ENCODE data around the gene CALML5.

Gene CALML5

GRCh38 chr10:5498791-5499492, 428 bp downstream of the CALML5 start:
- no peak for DNase-seq

DNA sequence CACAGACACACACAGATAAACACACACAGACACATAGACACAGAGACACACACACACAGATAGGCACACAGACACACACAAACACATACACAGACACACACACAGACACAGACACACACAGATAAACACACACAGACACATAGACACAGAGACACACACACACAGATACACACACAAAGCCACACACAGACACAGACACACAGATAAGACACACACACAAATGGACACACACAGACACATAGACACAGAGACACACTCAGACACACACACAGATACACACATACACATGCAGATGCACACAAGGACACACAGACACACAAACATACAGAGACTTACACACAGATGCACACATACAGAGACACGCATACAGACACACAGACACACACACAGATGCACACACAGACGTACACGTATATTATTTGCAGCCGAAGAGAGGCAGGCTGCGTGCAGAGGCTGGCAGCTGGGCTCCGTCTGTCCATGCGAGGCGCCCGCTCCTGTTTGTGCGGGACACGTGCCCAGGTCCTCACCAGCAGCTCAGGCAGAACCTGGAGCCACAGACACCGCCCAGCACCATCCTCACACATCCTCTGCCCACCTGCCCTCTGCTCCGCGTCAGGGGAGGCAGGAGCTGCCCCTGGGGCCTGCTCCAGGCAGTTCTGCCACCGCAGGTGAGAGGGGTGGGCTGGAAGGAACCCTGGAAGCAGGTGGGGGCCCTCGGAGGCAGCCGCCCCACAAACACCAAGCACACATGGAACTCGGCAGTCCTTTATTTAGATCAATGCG, 1.2 kb downstream of the CALML5 start:
- no peak for DNase-seq

DNA sequence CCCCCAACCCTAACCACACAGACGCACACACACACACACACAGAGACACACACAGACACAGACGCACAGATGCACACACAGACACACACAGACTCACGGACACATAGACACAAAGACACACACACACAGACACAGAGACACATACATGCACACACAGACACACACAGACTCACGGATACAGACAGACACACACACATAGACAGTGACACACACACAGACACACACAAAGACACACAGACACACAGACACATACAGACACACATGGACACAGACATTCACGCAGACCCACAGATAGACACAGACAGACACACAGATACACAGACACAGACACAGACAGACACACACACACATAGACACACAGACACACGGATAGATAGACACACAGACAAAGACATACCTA, 2.1 kb downstream of the CALML5 start:
- DNase-seq, result no peak

DNA sequence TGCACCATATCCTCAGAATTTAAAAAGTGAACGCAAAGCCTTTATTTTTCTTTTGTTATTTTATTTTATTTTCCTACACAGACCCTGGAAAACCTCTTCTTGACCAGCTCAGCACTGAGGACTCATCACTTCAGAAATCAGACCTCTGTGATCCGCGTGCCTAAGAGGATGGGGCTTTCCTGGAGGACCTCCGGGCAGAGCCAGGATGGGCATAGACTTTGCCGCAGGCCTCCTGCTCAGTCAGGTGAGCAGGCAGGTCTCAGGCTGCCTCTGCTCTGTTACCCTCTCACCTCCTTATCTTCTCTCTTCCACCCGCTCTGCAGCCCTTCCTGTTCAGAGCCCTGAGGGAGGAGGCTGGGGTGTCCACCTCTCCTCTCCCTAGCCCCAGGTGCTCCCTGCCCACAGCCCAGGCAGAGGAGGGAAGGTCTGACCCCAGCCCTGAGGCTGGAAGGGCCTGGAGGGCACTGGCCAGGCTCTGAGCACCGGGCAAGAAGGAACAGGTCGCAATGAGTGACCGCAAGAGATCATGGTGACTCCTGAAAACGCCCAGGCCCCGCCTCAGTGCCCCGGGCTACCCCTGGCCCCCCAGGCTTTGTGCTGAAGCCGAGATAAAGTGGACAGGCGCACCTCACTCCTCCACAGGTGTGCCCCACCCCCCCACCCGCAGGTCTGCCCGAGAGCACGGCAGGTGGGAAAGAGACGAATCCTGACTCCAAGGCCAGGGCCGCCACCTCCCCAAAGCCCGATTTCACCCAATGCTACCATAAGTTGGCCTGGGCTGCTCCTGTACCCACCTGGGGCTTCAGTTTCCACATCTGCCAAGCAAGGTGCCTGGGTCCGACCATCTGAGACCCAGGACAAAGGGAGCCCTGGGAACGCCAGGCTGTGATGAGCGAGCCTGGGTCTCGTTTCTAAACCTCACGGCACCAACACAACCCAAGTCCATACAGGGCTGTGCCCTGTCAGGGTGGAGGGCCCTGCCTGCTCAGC, 2.8 kb downstream of the CALML5 start:
- no peak for DNase-seq

- DNase-seq, result no peak
Measured at GRCh38 chr10:5494611-5495010, 4.8 kb downstream of the CALML5 start.

- no peak for DNase-seq
Measured at GRCh38 chr10:5493691-5494090, 5.7 kb downstream of the CALML5 start.

DNA sequence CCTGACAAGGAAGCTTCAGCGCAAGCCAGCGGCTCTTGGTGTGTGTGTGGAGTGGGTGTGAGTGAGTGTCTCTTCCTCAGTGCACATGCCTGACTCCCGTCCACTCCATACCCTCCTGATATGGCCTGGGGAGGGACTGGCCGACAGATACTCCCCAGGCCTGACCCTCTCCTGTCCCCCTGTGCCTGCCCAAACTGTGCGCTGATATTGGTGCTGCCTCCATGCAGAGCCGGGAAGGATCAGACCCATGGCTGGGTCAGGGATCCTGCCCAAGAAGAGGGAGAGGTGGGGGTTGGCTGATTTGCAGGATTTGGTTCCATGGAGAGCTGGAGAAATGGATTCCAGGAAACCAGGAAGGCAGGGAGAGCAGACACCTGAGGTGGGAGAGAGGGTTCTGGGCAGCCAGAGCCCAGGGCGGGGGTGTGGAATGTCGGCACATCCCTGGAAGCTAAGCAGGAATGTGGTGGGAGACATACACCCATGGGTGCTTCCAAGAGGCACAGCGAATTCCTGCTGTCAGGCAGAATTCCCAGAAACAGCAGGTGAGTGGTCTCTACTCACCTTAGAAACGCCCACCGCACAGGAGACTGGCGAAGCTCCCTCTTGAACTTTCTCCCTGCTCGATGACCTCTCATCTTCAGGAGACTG, 6.3 kb downstream of the CALML5 start:
- DNase-seq, result no peak

DNA sequence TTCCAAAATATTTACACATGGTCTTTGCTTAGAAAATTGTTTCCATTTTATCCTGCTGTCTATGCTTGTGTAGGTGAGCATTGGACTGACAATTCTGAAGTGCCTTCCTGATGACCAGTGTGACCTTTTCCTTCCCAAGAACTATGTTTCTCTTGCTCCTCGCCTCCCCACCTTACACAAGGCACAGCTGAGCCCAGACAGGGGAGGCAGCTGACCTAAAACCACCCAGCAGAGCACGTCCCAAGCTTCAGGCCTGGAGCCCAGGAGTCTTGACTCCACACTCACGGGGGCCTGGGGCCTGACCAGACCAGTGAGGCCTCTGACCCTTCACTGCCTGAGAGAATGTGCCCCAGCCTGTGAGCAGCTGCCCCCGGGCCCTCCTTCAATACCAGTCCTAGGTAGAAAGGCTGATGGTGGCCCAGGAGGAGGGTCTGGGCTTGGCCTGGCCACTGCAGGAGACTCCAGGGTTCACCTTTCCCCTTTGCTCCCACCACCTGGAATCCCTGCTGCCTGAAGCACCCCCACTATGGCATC, 7.0 kb downstream of the CALML5 start:
- DNase-seq, result no peak

GRCh38 chr10:5491477-5491876, 7.9 kb downstream of the CALML5 start:
- DNase-seq, result no peak

- no peak for DNase-seq
Measured at GRCh38 chr10:5490698-5491464, 8.5 kb downstream of the CALML5 start.

GRCh38 chr10:5490032-5490431, 9.3 kb downstream of the CALML5 start:
- DNase-seq, result no peak

GRCh38 chr10:5488272-5489161, 10.9 kb downstream of the CALML5 start:
- peak; percentile 79 for DNase-seq

DNA sequence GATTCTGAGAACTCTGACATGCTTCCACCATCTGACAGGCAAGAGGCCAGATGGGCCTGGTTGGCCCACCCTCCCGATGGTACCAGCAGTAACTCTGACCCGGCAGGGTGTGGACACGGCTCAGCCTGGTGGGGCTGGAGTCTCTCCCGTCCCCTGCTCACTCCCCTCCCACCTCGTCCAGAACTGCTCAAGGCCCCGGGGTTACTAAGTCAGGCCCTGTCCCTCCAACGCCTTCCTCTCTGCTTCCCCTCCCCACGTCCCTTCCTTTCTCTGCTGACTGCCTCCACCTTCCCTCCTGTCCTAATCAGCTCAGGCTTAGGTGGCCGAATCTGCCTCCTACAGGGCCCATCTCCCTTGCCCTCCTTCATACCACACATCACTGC, 12.5 kb downstream of the CALML5 start:
- DNase-seq, result no peak

DNA sequence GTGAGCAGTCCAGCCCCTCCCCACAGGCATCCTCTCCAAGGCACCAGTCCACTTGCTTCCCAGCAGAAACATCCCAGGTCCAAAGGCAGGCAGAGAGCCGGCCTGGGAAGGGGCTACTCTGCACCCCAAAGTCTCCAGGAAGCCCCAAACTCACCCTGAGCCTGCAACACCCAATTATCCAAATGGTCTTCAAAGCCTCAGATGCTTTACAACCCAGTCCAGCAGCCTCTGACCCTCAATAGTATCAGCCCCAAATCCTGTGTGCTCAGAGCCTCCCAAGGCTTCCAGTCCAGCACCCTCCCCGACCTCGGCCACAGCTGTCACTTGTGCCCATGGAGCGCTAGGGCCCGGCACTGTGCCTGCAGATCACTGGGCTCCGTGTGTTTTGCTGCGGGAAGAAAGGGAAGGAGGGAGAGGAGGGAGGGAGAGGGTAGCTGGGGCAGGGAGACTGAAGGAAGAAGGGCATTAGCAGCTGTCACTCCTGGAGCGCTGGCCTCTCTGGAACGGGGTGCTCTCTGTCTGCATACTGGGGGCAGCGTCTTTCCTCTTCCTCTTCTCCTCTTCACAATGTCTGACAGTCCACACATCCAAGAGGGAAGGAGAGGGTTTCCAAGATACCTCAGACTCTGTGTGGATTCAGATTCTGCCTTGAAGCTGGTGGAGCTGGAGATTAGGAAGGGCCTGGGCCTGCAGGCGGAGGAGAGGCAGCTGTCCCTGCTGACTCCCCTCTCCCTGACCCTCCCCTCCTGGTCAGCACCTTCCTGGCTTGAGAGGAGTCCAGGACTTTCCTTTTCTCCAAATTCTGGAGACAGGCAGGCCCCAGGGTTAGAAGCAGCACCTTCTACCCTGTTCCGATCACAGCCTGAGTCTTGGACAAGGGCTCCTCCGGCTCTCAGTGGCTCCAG, 13.2 kb downstream of the CALML5 start:
- DNase-seq, result no peak

DNA sequence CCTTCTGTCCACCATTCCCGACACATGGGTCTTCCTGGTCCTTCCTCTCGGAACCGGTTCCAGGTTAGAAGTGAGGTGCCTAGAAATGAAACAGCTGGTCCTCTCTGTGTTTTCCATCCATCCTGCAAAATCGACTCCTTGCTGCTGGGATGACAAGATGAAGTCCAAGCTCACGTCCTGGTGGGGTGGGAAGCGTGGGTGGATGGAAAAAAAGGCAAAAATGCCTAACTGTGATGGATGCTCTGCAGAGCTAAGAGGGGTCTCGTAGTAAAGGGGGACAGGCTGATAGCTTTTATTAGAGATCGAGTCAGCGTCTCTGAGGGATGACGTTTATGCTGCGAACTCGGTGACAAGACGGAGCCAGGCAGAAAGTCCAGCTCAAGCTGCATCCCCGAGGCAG, 14.1 kb downstream of the CALML5 start:
- DNase-seq, result no peak

DNA sequence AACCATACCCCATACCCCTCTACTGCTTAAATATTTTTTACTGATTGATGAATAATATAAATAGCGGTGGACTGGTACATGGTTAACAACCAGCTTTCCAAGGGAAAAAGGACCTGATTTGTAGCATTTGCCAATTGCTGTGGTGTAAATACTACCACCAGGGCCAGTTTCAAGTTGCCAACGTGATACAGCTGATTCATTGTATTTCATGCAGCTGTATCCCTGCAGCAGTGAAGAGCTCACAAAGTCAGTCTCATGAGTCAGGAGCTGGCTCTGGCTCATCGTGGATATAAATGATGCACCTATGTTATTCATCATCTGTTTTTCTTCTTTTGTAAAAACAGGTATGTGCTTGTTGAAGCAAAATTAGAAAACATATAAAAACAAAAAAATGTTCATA, 15.2 kb downstream of the CALML5 start:
- no peak for DNase-seq

DNA sequence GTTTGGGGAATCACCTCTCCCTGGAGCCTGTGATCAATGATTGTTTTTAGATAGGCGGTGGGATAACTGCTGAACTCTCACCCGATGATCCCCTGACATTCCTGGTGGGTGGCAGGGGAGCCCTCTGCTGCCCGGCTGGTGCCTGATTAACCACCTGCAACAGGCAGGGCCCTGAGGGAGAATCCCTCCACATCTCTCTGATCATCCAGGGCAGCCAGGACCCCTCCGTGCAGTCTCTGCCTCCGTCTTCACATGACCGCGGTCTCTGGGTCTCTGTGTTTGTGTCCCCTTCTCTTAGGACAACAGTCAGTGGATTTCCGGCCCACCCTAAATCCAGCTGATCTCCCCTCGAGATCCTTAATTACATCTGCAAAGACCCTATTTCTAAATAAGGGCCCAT, 17.4 kb downstream of the CALML5 start:
- no peak for DNase-seq

DNA sequence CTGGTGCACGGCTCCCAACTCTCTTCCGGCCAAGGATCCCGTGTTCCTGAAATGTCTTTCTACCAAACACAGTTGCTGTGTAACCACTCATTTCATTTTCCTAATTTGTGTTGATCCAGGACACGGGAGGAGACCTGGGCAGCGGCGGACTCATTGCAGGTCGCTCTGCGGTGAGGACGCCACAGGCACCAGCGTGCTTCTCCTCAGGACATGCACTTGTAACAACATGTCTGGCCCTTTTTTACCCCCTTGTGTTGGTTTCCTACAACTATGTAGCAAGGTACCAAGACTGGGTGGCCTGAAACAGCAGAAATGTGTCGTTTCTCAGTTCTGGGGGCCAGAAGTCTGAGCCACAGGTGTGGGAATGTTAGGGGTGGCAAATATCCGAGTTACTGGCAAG, 18.2 kb downstream of the CALML5 start:
- no peak for DNase-seq

DNA sequence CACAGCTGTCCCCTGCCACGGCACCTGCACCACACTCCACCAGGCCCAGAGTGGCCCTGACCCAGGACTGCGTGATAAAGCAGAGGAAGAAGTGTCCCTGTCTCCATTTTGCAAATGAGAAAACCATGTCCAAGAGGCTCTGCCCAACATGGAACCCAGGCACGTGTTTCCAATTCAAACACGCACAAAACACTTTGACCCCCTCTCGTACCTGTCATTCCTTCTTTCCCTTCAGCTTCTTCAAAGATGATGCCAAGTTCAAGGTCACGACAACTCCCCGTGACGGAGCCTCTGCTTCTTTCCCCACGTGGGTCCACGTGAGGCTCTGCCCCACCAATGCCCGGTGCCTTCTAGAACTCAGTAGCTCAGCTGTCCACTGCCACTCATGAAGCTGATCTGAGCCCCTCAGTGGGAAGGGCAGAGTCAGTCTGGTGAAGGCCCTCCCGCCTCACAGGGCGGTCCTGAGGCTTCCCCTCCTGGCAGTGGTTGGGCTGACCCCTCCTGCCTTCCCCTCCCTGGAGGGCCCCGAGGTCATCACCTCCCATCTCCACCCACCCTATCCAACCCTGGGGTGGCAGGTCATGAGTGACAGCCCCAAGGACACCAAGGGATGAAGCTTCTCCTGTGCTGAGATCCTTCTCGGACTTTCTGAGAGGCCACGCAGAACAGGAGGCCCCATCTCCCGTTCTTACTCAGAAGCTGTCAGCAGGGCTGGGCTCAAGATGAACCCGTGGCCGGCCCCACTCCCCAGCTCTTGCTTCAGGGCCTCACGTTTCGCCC, 19.0 kb downstream of the CALML5 start:
- no peak for DNase-seq
